Measurements from ENCODE around the gene CYSRT1.

GRCh38 chr9:137191691-137192447 lies 33.1 kb upstream of the CYSRT1 start:
- TF ChIP-seq CTCF (conservative IDR thresholded peaks at IDR 0.05 in 1 of 2, IDR thresholded peaks at IDR 0.05 in 1 of 2; ENCODE audit: low read depth in 1 of 2, low read length in 2 of 2) (no peak), EZH2 (IDR thresholded peaks at IDR 0.05; ENCODE audit: low read length, missing control alignments) (no peak)

Data from fibroblast of lung (primary cell).